GM20431 (cell line): ENCODE data around the gene LAMA3.

Experiments used
- in situ Hi-C: fragments of 300-500 bp; cut with MseI, MboI; formaldehyde crosslinking; loops from one replicate; pipeline ENCODE4 v1.15.0; 2020; ENCODE audit warnings: low sequenced_read_pairs; ENCODE audit not compliant: unreplicated experiment

The LAMA3 gene

DNA sequence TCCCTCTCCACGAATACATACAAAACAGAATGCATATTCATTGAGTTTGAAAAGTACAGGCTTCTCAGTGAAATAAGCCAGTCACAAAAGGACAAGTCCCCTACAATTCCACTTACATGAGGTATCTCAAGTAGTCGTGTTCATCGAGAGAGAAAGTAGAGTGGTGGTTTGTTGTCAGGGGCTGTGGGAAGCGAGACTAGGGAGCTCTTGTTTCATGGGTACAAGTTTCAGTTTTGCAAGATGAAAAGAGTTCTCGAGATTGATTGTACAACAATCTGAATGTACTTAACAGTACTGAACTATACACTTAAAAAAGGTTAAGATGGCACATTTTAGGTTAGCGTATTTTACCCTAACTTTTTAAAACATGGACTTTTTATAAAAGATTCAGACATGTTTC lies 253.9 kb downstream of the LAMA3 start:
- in situ Hi-C loops: no loop called here

DNA sequence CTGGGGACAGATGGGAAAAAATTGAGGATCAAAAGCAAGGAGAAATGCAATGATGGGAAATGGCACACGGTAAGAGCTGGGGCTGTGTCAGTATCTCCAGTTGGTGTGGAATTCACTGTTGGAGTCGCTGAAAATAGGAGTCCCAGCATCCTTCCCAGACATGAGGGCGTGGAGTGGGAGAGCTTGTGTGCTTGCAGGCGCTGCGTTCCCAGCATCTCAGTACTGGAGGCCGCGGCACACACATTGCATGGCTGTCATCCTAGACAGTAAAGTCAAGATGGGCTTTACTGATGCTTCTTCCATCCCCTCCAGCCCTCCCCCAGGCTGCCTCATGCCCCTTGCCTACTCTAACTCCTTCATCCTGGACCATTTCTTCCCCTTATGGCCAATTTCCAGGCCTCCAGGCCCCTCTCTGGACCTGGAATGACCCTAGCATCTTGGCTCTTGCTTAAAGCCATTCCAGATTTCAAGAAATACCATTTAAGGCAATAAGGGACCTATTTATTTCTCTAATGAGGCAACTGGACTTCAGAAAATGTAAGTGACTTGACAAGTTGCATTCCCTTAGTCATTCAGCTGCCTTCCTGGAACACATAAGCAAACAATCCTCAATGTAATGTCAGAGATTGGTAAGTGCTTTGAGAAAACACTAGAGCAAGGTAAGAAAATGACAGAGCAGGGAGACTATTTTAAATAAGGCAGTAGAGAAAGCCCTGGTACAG lies 254.8 kb downstream of the LAMA3 start:
- in situ Hi-C loops: no loop called here

DNA sequence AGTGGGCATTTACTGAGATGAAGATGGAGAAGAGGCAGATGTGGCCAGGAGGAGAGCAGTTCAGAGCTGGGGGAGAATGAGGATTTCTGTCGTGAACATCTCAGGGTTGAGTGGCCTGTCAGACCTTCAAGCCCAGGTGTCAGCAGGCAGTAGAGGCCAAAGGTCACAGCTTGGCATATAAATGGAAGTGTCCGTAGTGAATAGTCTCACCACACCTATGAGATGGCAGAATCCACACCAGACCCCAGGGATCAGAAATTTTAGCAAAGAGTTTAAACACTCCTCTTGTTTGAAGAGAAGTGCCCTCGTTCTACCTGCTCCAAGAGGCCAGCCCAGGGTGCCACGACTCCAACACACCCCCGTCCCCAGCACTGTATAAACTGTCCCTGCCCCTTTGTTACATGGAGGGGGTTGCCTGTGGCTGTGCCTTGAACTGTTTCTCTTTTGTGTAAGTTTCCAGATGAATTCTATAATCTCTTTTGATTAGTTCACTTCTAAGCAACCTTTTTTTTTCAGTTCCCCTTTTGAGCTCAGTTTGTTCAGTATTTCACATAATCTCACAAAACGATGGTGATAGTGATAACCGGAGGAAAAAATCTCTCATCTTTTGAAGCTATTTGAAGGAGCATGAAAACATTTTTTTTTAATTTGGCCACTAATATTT lies 256.3 kb downstream of the LAMA3 start:
- in situ Hi-C loops: no loop called here

DNA sequence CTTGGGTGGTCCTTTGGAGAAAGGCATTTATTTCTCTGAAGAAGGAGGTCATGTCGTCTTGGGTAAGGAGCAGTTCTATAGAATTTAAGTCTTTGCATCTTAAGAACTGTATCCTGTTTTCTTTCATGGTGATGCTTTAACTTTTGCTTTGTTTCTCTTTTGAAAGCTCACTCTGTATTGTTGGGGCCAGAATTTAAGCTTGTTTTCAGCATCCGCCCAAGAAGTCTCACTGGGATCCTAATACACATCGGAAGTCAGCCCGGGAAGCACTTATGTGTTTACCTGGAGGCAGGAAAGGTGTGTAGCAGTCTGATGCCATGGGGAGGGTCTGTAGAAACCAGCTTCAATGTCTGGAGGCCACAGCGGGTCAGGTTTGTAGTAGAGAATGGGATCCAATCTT lies 260.6 kb downstream of the LAMA3 start:
- in situ Hi-C loops: no loop called here

DNA sequence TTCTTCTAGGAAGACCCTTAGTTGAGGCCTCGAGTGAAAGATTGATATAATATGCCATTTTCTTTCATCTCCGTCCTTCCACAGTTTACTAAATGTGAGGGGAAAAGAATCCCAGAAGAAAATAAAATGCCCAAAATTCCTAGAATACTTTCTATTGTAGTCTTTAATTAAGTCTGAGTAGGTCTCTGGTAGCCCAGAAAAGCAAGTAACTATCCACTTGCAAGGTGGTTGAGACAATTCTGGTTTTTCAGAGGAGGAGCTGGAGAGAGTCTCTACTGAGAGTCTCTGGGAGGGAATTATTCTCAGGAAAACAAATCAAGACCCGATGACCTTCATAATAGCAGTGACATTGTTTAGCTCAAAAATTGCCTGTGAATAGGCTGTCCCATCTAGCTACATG lies 261.4 kb downstream of the LAMA3 start:
- in situ Hi-C loops: no loop called here

DNA sequence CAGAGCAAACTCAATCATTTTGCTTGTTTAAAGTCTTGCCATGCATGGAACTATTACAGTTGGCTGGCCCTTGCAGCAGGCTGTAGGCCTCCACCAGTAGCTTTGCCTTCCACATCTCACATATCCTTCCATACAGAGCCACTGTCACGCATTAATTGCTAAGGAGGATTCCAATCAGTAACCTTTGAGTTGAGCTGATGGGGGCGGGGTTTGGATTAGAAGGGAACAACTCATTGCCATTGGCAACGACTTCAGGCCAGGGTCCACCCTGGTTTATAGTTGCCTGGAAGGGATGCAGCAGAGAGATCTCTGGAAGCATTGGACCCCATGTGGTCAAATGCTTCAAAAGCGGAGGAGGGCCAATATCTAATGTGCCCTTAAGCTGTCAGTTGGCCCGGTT lies 262.0 kb downstream of the LAMA3 start:
- in situ Hi-C loops: no loop called here

DNA sequence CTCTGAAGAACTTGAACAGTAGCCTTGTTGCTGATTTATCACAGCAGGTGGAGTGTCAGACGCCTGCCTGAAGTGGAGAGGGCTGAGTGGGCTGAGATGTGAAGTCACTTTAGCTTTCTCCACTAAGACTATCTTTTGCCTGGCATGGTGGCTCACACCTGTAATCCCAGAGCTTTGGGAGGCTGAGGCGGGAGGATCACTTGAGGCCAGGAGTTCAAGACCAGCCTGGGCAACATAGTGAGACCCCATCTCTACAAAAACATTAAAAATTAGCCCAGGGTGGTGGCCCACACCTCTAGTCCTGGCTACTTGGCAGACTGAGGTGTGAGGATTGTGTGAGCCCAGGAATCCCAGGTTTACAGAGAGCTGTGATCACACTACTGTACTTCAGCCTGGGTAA lies 264.7 kb downstream of the LAMA3 start:
- in situ Hi-C loops: no loop called here

DNA sequence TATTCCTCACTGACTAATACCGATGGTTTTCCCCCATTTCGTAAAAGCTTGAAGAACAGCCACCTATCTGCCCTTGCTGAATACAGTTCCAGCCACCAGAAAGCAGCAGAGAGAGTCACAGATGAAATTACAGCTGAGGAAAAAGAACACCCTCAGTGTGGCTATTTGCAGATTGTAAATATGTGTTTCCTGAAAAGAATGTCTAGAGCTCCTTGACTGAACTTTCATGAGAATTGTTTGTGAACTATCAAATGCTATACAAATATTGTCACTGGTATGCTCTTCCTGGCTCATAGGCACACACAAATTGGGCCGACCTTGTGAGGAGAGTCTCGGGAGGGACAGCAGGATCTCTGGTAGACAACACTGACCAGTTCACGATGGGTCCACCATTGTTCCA lies 267.2 kb downstream of the LAMA3 start:
- in situ Hi-C loops: no loop called here

DNA sequence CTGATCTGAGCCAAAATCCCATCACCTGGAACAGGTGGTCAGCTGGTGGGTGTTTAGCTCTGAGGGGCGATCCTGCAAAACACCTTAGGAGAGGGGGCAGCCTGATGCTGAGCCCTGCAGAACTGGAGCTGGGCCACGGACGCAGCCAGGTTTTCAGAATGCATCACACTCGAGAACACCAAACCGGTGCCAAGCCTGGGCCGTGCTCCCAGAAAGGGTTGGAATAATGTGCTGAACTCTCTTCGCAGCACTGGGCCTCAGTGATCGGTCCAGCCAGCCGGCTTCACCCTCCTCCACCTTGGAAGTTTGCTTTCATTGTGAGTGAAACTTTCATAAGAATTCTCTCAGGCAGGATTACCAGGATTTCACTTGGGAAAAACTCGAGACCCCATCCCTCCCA lies 268.8 kb downstream of the LAMA3 start:
- in situ Hi-C loops: no loop called here

DNA sequence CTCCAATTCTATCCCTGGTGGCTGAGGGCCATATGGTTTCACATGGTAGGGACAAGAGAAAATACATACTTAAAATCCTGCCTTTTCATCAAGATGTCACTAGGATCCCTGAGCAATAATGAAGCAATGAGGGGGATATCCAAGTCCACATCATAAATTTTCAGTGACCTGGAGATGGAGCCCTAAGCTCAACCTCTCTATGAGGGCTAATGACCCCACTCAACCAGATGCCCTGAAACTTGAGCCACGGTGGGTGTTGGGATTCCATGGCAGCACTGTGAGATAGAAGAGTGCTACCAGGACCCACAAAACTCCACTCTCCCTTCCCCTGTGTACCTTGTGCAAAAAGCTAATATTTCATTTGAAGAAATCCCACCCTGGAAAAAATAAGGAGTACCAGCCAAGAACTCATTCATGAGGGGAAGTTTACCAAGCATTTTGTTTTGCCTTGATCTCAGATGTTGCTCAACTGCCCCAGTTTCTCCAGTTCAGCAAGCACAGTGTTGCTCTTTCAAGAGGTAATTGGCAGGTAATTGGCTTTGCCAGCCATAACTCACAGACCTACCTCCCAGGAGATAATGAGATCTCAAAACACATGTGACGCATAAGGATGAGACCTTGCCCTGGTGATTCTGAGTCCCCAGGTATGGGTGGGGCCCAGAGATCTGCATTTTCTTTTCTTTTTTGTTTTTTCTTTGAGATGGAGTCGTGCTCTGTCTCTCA lies 274.4 kb downstream of the LAMA3 start:
- in situ Hi-C loops: no loop called here

DNA sequence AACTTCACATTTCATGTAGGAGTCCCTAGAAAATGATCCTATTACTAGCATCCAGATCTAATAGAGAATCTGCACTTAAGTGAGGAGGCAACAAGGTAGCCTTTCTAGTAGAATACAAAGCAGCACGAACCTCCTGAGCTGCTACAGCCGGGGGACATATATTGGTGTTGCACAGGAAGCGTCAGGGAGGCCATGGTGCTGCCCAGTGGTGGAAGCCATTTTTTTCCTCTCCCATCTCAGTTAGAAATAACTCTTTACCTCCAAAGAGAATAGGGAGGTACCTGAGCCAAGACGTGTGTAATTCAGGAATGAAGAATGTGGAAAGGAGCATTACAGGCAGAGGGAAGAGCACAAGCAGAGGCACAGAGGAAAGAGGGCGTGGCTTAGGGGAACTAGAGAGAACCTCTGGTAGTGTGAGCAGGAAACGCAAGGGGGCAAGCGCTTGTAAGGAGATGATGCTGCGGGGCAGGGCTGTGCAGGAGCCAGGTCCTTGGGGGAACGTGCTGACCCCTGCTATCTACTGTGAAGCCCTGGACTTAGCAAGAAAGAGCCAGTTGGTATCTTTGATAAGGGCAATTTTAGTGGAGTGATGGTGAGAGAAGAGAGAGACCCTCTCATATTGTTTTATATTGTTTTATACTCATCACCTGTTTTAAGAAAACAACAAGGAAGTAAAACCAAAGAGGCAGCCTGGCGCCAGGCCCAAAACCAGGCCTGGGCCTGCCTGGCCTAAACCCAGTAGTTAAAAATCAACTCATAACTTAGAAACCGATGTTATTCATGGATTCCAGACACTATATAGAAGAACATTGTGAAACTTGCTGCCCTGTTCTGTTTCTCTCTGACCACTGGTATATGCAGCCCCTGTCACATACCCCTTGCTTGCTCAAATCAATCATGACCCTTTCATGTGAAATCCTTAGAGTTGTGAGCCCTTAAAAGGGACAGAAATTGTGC lies 275.3 kb downstream of the LAMA3 start:
- in situ Hi-C loops: no loop called here

DNA sequence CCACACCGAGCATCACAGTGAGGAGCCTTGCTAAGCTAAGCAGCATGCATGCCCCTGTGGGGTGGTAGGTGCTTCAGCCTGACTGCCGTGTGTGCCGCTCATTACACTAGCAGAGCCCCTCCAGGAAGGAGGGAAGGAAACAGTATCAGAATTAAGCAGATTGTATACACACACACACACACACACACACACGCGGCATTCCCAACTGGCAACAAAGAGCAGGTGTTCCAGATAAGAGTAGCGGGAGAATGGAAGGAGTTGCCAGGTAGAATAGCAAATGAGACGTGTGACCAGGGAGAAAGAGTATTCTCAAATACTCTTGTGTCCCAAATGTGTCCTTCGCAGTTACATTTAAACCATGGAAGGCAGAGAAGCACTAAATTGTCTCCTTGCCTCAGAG lies 277.7 kb downstream of the LAMA3 start:
- in situ Hi-C loops: no loop called here

DNA sequence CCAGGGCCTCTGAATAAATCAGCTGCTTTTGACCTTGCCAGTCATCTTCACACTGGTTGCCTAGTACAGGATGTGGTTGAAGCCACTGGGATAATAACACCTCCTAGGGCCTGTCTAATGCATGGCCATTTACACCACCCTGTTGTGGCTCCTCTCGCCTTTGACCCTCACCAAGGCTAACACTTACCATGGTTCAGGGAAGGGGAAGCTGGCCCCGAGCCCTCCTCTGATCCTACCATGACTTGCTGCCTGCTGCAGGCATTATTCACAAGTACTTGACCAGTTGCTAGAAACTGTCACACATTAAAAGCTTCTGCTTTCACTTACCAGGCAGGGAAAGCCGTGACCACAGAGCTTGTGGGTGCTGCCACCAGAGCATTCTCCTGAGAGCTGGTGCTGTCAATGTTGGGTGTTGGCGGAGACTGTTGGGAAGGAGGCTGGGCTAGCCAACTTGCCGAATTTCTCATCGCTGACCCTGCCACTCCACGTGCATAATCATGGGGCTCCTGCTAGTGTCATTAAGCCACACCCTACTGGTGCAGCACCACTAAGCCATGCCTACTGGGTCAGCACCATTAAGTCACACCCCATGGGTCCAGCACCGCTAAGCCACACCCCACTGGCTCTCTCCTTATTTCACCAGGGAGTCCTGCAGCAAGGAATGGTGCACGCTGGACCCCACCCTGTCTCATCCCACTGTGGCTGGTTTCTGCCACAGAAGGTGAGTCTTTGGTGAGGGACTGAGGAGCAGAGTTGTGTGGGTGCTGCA lies 278.3 kb downstream of the LAMA3 start:
- in situ Hi-C loops: no loop called here

DNA sequence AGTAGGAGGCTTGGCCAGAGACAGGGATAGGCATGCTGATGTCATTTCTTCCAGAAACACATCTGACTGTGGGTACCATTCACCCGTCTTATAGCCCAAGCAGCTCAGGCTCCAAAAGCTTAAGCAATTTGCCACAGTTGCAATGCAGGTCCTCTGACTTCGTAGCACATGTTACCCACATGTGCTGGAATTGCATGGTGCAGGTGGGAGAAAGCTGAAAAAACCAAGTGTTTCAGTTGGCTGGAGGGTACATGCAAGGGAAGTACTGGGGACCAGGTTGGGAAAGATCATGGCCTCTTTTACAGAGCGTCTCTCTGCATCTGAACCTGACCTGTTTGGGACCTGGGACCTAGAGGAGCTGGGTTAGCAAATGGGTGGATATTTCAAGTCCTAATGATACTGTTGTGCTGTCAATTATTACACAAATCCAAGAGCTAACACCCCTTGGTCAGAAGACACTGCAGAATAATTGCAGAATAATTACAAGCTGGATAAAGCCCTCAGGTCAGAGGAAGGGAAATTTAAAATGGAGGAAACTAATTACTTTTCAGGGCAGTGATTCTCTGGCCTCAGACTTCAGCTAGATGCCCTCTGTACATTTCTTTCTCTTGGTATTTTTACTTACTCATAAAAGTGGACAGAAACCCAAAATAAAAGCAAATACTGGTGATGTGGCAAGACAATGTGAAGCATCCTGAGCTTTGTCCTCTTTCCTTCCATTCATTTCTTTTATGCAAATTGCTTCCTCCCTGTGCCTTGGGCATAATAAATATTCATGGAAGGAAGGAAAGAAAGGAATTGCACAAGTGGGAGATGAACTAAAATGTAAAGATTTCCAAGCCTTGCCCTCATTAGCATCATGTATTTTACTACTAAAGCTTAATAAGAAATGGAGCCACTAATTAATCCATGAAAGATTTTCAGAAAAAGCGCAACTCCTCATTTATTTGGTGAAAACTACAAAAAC lies 279.7 kb downstream of the LAMA3 start:
- in situ Hi-C loops: no loop called here

DNA sequence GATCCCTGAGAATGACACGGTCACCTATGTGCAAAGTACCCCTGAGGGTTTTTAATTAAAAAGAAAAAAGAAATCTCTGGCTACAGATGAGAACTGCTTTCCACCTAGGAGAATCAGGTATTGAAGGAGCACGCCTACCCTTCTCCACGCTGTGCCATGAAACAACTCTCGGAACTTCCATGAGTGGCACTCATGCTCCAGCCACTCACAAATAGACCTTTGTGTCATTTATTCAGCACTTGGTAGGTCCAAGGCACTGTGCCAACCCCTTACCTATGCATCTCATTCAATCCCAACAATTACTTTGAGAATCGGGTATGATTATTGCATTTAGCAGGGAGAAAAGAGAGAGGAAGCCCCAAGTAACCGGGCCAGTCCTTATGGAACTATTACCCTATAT lies 280.4 kb downstream of the LAMA3 start:
- in situ Hi-C loops: no loop called here

DNA sequence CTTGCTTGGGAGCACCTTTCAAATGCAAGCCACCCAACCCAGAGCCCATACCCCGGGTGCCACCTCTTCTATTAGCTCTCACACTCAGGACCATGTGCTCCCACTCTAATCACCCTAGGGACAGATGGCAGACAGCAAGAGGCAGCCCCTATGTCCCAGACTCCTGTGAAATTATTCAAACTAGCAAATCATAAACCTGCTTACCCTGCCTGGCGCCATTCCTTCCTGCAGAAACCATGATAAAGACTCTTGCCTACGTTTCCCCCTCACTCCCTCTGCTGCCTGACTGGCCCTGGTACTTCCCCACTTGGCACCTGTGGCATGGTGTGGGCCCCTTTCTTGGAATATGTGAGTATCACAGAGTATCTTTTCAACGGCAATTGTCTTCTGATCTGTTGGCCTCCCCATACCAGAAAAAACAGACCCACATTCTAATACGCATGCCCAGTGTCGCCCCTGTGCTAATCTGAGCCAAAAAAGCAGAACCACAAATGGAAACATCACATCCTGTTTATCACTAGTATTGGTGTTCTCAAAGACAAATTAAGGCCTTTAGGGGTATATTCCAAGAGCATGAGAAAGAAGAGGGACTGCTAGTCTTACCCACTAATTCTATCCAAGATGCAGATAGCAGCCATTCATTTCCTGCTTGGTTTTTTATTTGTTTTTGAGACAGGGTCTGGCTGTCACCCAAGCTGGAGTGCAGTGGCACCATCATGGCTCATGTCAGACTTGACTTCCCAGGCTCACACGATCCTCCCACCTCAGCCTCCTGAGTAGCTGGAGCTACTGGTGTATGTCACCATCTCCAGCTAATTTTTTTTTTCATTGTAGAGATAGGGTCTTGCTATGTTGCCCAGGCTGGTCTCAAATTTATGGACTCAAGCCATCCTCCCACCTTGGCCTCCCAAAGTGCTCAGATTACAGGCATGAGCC lies 281.2 kb downstream of the LAMA3 start:
- in situ Hi-C loops: no loop called here

DNA sequence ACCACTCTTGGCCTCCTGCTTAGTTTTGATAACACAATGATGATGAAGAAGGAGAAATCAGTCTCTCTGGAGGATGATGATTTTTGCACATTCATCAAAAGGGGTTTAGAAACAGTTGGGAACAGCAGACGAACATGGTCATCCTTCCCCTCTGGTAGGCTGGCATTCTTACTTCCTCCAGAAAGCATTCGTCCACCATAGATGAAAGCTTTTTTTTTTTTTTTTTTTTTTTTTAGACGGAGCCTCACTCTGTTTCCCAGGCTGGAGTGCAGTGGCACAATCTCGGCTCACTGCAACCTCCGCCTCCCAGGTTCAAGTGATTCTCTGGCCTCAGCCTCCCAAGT lies 281.8 kb downstream of the LAMA3 start:
- in situ Hi-C loops: no loop called here
